ENCODE results near the gene KHSRP.

GRCh38 chr19:6378041-6378440 lies 46.6 kb downstream of the KHSRP start:
- TF ChIP-seq, protein P1, sequence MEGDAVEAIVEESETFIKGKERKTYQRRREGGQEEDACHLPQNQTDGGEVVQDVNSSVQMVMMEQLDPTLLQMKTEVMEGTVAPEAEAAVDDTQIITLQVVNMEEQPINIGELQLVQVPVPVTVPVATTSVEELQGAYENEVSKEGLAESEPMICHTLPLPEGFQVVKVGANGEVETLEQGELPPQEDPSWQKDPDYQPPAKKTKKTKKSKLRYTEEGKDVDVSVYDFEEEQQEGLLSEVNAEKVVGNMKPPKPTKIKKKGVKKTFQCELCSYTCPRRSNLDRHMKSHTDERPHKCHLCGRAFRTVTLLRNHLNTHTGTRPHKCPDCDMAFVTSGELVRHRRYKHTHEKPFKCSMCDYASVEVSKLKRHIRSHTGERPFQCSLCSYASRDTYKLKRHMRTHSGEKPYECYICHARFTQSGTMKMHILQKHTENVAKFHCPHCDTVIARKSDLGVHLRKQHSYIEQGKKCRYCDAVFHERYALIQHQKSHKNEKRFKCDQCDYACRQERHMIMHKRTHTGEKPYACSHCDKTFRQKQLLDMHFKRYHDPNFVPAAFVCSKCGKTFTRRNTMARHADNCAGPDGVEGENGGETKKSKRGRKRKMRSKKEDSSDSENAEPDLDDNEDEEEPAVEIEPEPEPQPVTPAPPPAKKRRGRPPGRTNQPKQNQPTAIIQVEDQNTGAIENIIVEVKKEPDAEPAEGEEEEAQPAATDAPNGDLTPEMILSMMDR (IDR thresholded peaks at IDR 0.05): no peak
- TF ChIP-seq POLR2A (IDR thresholded peaks at IDR 0.05): no peak
